Activated CD4-positive, alpha-beta T cell treated with anti-CD3 and anti-CD28 coated beads for 4 hours (primary cell): Measurements from ENCODE around the gene ADAMTS7.
"Not testable (repeated sequence)": the region's sequence is repeated elsewhere in the genome, so short reads cannot be mapped to it uniquely, and the experiment has no call there.

Experiments used
- DNase-seq, 2 donors: peaks; one replicate each; pipeline ENCODE4 v3.0.0-alpha.2; 2020

ADAMTS7 gene

DNA sequence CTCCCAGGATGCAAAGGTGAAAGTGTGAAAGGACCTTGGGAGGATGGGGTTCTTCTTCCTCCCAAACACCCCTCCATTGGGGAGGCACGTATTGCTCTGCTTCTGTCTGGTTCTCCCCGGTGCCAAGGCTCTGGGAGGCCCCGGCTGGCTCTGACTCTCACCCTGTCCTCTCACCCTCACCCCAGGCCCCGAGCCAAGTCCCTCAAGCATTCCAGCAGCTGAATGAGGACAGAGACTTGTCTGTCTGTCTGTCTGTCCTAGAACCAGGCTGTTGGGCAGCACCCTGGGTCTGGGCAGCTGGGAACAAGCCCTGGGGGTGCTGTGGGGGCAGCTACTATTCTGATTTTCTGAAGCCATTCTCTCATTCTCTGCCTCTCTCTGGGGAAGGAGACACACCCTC, 29.9 kb downstream of the ADAMTS7 start:
- not testable (repeated sequence) for DNase-seq

DNA sequence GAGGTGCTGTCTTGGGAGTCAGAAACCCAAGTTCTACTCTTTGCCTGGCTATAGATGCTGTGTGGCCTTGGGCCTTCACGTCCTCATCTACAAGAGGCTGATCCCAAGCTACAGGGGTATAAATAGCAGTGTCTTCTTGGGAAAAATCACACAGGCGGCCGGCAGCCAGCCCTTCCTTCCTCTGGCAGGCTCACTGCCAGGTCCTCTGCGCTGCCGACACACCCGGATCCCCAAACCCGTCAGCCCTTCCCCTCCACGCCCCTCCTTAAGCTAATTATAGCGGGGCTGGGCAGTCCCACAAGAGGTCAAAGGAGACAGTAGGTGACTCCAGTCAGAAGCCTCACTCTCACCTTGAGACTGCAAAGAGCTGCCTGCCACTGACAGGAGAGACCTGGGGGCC, 31.3 kb downstream of the ADAMTS7 start:
- DNase-seq, result not testable (repeated sequence)

DNA sequence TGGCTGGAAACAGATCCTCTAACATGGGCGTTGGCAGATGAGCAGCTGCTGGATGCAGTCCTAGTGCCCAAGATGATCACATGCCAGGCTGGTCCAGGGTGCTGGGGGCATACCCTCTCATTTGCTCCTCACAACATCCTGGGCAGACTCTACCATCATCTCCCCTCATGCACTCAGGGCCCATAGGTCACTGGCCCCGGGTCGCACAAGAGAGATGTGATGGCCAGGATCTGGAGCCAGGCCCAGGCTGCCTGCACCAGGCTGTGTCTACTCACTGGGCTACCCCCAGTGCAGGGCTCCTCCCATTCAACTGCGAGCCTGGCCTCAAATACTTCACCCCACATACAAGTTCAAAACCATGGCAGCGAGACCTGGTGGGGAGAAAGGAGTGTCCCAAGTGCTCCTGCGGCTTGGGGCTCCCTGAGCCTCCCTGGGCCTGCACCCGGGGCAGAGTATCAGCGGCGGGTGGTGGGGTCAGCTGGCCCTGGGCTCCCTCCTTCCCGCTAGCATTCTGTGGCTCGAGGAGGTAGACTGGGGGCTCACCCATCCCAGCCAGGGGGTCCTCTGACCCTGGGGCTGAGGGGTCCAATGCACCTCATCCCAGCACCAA, 32.0 kb downstream of the ADAMTS7 start:
- DNase-seq, result not testable (repeated sequence)

DNA sequence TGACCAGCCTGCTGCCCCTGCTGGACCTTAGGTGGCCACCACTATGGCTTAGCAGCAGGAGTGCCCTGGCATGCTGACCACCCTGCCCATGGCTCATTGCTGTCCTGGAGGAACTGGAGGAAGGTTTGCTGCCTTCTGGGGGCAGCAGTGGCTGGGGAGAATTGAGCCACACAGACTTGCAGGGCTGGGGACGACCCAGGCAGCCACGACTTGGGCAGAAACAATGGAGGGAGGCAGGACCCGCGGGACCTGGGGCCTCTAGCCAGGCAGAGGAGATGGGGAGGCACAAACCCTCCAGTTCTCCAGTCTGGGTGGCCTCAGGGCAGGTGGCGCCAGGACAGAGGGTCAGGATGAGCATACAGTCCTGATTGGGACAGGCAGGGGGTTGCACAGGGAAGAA, 32.8 kb downstream of the ADAMTS7 start:
- DNase-seq, result no peak

DNA sequence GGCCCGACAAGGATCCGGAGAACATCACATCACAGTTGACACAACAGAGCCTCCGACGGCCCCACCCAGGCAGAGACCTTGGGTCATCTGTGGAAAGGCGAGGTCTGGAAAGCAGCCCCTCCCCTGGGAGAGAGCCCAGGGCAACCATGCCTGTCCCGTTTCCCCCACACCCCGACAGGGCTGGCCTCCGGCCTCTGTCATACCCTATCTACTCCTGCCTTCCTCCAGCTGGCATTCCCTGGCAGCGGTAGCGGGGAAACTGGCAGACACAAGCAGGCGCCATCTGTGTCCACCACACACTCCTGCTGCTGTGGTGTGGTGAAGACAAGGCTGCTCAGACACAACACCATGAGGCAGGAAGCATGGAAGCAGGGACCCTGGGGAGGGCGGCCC, 33.3 kb downstream of the ADAMTS7 start:
- DNase-seq, result not testable (repeated sequence)

DNA sequence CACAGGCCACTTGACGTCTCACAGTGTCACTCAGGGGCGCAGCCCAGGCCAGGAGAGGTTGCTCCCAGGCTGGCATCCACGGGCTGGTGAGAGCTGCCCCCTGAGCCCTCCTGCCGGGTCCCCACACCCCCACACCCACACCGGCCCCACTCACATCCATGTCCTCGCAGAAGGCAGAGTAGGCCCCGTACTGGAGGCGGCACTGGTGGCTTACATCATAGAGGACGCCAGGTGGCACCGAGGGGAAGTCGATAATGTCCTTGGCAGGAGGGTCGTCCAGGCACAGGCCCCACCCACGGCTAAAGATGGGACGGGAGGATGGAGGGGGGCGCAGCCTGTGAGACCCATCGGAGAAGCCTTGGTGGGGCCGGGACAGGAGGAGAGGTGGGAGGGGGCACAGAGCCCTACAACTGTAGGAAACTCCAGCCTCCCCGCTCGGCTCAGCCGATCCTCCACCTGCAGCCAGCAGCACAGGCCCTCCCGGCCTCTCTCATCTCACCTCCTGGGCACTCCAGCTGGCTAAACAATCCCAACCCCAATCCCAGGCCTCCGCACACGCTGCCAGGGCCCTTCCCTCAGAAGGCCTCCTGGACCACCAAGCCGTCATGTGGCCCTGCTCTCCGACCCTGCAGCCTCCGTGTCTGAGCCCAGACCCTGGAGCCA, 33.8 kb downstream of the ADAMTS7 start:
- DNase-seq, result not testable (repeated sequence)

DNA sequence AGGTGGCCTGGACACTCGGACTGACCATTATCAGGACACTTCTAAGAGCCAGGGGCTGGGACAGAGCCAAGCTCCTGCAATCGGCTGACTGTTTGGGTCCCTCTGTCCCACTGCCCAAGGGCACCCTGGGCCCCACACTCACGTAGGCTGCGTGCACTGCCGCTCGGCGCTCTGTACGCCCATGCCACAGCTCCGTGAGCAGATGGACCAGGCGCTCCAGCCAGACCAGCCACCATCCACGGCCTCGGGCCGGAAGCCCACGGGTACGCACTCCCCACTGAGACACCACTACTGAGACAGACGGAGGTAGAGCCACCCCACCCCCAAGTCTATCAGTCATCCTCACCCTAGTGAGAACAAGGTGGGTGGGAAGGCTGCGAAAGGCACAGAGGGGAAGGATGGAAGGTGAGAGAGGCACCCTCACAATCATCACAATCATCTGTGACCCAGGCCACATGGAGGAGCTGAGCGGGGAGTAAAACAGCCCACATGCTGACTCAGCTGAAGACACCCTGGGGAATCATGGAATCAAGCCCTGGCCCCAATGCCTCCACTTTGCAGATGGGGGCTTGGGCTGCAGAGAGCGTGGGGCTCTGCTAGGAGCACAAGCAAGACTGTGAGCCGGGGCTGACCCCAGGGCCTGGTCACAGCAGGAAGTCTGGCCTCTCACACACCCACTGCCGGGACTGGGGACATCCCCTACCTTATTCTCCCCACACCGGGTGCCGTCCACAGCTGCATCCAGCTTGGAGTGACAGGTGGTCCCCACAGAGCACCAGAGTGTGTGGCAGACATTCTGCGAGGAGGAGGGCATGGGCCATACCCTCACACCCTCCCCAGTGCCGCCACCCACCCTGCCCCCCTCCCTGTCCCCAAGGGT, 35.0 kb downstream of the ADAMTS7 start:
- not testable (repeated sequence) for DNase-seq

DNA sequence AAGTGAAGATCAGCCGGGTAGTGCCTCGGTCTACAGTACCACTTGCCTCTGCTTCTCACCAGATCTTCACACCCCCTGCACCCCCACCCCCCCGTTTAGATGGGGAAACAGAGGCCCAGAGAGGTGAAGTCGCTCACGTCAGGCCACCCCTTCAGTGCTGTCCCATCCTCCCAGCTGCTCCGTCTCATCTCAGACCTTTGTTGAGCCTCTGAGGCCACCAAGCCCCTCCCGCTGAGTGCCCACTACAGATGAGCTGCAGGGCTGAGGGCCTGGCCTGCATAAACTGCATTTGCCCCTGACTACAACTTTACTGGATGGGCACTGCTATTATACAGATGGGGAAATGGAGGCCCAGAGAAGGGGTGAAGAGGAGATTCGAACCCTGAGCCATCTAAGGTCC, 35.8 kb downstream of the ADAMTS7 start:
- no peak for DNase-seq

DNA sequence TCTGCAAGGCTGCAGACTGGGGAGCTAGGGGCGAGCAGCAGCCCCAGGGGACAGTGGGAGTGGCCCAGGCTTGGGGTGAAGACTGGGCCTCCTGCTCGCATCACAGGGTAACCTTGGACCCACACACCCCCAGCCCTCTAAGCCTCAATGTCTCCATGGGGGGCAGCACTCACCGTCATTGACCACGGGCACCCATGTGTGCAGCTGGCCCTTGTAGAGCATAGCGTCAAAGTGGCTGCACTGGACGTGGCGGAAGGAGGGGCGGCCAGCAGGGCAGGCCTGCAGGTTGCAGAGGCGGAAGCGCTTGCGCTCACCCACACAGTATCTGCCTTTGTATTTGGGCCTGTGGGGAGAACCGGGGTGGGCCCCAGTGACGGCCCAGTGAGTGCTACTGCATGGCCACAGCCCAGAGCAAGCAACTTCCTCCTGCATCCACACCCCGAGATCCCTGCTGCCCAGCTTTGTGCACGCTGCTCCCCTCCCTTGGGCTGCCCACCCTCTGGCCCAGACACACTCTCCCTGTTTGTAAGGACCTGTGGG, 36.7 kb downstream of the ADAMTS7 start:
- DNase-seq, result not testable (repeated sequence)

DNA sequence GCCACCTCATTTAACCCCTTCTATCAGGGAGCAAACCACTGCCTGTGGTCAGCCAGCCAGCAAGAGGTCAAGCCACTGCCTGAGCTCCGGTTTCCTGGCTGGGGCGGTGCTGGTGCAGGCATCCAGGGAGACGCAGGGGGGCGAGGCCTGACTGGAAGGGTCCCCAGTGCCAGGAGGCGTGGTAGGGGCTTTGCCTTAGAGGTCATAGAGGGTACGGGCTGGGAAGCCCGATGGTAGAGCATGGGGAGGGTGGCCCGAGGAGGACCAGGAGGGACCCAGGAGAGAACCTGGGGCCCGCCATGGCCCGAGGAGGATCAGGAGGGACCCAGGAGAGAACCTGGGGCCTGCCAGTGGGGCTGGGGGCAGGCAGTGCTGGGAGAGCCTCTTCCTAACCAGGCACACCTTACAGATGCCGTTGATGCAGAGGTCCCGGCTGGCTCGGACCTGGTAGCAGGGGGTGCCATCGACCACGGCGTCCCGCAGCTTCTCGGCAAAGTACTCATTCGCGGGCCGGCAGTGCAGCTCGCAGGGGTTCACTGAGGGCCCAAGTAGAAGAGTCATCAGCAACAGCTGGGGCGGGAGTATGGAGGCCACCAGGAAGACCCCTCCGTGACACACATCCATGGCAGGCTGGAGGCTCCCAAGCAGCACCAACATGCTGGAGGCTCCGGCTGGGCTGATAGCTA, 37.4 kb downstream of the ADAMTS7 start:
- not testable (repeated sequence) for DNase-seq

DNA sequence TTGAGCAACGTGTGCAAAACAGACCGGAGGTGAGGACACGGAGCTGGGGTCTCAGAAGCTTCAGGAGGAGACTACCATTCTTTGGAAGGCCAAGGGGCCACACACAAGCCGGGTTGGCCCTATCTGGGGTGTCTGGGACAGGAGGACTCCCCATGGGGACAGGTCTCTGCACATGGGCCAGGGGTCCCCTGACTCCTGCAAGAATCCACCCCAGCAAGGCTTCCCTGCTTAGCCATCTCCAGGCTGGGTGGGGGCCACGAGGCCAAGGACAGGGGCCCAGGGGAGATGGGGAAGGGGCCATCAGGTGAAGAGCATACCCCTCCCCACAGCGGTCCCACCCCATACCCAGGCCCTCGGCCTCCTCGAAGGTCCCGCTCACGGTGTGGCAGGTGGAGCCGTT, 38.5 kb downstream of the ADAMTS7 start:
- DNase-seq, result no peak

DNA sequence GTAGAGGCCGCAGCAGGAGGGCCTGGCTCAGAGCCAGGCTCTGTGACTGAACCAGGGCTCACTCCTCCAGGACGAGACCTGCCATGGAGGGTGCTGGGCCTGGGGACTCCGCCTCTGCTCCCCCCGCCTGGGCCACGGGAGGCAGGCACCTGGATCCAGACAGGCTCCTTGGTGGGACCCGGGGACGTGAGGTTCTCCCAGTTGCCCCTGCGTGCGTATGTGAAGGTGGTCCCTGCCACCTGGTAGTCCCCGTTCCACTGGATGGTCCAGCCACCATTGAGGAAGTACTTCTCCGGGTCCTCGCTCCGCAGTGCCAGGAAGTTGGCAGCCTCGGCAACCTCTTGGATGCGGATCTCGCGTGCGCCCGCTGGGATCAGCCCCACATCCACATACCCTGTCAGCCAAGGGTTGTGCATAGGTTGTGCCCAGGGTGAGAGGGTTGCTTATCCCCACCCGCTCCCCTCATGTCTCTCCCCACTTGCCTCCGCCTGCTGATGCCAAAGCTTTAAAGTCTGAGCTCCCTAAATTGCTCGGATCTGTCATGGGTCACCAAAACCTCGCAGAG, 39.7 kb downstream of the ADAMTS7 start:
- not testable (repeated sequence) for DNase-seq

DNA sequence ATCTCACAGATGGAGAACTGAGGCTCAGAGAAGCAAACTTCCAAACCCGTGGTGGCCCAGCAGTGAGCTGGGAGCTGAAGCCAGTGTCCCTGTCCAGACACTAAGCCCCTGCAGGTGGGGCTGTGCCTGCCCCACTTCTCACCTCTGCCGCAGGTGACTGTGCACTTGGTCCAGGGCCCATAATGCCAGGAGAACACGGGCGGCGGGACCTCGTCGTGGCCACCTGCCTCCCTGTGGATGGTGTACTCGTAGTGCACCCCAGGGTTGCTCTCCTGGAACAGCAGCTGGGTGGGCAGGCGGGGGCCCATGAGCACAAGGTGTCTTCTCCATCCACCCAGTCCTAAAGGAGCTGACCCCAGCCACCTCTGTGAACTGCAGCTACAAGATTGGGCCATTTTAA, 40.2 kb downstream of the ADAMTS7 start:
- not testable (repeated sequence) for DNase-seq

DNA sequence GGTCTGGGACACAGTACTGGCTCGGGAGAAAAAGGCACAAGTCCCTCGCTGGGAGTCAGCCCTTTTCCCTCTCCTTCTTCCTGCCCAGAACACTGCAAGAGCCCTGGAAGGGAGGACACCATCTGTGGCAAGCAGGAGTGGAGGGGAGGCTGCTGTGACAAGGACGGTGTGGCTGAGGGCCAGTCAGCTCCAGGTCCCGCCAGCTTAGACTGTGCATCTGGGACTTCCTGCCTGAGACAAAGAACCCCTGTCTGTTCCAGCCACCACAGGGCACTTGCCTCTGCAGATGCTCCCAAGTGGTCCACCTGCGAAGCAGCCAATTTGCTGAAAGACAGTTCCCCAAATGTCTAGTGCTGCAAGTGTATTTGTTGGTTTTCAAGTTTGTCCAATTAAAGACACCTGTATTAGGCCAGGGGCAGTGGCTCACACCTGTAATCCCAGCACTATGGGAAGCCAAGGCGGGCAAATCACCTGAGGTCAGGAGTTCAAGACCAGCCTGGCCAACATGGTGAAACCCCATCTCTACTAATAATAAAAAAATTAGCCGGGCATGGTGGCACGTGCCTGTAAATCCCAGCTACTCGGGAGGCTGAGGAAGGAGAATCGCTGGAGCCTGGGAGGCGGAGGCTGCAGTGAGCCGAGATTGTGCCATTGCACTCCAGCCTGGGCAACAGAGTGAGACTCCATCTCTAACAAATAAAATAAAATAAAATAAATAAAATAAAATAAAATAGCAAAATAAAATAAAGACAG, 41.6 kb downstream of the ADAMTS7 start:
- not testable (repeated sequence) for DNase-seq

DNA sequence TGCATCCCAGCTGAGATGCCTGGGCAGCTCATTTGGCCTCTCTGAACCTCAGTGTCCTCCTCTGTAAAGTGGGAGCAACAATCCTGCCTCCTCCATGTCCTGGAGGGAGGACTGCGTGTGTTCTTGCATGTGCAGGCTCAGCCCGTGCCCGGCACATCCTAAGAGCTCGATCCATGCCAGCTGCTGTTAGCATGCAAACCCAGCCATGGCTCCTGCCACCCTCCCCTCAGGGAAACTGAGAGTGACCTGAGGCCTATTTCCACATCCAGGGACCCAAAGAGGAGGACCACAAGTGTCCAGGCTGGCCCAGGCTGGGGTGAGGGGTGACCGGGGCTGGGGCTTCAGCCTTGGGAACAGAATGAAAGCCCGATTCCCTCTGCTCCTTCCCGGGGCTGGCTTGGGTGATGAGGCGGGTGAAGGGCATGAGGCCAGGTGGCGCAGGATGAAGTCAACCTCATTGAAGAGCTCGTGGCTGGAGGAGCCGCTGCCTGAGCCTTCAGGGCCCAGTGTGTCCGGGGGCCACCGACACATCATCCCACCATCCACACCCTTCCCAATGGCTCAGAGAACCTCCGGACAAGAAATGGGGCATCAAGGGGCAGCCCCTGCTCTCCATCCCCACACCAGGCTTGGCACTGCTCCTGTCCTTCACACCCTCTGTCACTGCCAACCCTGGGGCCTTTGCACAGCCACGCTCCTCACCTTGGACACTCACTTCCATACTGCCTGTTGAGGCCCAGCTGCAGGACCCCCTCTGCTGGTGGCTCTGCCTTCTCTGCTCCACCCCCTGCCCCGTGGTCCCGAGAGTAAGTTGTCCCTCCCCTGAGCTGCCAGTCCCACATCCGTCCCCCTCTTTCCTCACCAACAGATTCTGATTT, 42.5 kb downstream of the ADAMTS7 start:
- DNase-seq, result no peak

DNA sequence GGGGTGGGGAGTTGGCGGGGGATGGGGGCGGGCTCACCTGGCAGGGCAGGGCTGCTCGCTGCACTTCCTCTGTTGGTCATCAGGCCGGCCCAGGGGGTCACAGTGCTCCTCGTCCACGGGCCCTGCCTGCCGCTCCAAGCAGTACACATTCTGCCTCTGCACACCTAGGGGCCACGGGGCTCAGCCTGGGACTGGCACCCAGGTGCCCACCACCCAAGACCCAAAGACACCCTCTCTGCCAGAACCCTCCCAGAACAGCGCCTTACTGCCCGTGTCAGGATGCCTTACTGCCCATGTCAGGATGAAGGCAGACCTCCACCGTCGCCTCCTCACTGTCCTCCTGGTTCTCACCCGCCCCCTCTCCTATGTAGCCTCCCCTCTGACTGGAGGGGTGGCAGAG, 43.2 kb downstream of the ADAMTS7 start:
- DNase-seq, result no peak

DNA sequence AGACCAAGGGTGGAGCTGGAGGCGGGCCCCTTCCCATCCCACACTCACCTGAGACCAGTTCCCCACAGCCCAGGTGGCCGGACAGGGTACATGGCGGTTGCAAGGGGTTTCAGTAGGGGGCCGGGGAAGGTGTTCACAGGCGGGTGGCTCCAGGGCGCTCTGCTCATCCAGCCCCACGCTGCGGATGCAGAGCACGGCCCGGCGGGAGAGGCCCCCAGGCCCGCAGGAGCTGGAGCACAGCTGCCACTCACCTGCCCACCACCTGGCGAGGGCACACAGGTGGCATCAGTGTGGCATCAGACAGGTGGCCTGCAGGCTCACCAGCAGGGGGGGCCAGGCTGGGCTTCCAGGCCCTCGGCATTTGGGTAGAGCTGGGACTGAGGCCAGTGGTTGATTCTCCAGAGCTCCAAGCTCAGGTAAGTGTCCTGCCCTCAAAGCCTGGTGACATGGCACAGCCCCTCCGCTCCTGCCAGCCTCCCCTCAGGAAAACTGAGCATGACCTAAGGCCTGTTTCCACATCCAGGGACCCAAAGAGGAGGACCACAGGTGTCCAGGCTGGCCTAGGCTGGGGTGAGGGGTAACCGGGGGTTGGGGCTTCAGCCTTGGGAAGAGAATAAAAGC, 43.8 kb downstream of the ADAMTS7 start:
- no peak for DNase-seq

DNA sequence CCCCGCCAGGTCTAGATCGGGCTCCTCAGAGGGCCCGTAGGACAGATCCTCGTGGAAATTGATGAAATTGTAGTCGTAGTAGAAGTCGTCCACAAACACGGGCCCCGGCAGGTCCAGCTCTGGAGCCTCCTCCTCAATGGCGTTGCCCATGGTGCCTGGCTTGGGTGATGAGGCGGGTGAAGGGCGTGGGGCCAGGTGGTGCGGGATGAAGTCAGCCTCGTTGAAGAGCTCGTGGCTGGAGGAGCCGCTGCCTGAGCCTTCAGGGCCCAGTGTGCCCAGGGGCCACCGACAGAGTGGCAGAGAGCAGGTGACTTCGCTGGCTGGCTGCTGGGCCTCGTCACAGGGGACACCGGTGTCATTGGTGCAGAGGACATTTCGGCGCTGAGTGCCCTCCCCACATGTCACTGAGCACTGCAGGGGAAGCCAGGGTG, 44.6 kb downstream of the ADAMTS7 start:
- DNase-seq, result not testable (repeated sequence)

DNA sequence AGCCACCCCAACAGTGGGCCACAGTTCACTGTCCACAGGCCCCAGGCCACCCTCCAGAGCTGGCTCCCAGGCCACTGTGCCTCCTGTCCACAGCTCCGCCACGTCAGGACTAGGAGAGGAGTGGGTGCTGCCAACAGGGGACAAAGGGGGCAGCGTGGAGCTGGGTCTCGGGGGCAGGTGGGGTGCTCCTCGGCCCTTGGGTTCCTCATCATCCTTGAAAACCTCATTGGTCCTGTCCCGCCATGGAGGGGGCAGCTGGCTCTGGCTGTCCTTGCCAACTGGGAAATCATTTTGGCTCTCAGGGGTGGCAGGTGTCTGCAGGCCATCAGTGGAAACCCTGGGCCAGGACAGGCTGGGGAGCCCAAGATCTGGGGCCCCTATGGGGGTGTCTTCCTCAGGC, 45.2 kb downstream of the ADAMTS7 start:
- DNase-seq, result no peak
